H1 (cell line): Measurements from ENCODE around the gene IPO7.

Experiments
- JUN ChIP-seq: IDR thresholded peaks from 2 replicates; pipeline ENCODE4 v1.6.1; 2011; ENCODE audit warnings: low read depth, mild to moderate bottlenecking, improper control_type of control experiment, low read length
- SUZ12 ChIP-seq: fragments of 200-600 bp; sonication (generic); IDR thresholded peaks from 2 replicates; pipeline ENCODE4 v1.6.1; 2012; ENCODE audit warnings: mild to moderate bottlenecking, inconsistent platforms, low read length, moderate library complexity, mixed read lengths
- YY1 ChIP-seq: IDR thresholded peaks from 2 replicates; pipeline ENCODE4 v1.6.1; 2011; ENCODE audit warnings: low read depth, mild to moderate bottlenecking, low read length
- TF ChIP-seq, protein P1 (sequence below), 3 experiments: IDR thresholded peaks; 1 replicate in 2 of 3; 2 replicates in 1 of 3; pipeline versions ENCODE4 v1.5.1 to v1.6.1; 2011; ENCODE audit warnings: low read length in 3 of 3, mild to moderate bottlenecking in 3 of 3, inconsistent platforms in 2 of 3, low read depth in 1 of 3, moderate library complexity in 1 of 3; ENCODE audit not compliant: insufficient read depth in 1 of 3; ENCODE audit errors: control extremely low read depth in 1 of 3

DNA sequence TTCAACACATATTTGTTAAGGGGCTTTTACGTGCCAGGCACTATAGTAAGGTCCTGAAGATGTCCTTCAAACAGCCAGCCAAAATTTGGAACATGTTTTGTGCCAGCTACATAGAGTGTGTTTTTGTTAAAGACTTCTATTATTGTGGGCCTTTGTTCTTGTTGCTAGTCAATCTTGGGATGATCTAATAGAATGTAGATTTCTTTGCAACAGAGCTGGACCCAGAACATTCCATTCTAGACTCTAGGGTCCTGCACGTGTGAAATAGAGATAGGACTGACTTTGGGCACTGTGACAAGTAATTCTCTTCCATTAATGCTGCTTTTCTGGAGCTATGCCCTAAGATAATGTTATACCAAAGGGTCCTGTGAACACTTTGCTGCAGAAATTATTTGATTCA lies 16.9 kb upstream of the IPO7 start:
- TF ChIP-seq JUN (no peak), SUZ12 (no peak), YY1 (no peak)
- TF ChIP-seq, protein P1, sequence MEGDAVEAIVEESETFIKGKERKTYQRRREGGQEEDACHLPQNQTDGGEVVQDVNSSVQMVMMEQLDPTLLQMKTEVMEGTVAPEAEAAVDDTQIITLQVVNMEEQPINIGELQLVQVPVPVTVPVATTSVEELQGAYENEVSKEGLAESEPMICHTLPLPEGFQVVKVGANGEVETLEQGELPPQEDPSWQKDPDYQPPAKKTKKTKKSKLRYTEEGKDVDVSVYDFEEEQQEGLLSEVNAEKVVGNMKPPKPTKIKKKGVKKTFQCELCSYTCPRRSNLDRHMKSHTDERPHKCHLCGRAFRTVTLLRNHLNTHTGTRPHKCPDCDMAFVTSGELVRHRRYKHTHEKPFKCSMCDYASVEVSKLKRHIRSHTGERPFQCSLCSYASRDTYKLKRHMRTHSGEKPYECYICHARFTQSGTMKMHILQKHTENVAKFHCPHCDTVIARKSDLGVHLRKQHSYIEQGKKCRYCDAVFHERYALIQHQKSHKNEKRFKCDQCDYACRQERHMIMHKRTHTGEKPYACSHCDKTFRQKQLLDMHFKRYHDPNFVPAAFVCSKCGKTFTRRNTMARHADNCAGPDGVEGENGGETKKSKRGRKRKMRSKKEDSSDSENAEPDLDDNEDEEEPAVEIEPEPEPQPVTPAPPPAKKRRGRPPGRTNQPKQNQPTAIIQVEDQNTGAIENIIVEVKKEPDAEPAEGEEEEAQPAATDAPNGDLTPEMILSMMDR (IDR thresholded peaks at IDR 0.05; ENCODE audit: control extremely low read depth in 1 of 3, insufficient read depth in 1 of 3, low read depth in 1 of 3, low read length in 3 of 3) = no peak
